ENCODE measurements around the gene PMM2.

The PMM2 gene

GRCh38 chr16:8761078-8761477, 36.6 kb upstream of the PMM2 start:
- H3K27ac ChIP-seq (ENCODE audit: low read depth, low read length), result no peak overlapping the region
- no peak overlapping the region for H4K91ac ChIP-seq (ENCODE audit: low read depth, low read length)
- no peak overlapping the region for H3K4me3 ChIP-seq (ENCODE audit: low read depth, low read length)
- no peak overlapping the region for H2AFZ ChIP-seq (ENCODE audit: insufficient read depth, low read length, poor library complexity)
- no peak overlapping the region for H3K18ac ChIP-seq (ENCODE audit: low read length)
- H3K36me3 ChIP-seq (ENCODE audit: control insufficient read depth in 1 of 2, insufficient read depth in 2 of 2, low read length in 2 of 2), result no peaks in the 10 kb centered on the region
- no peak for DNase-seq
- H3K79me2 ChIP-seq (ENCODE audit: control insufficient read depth, insufficient read depth, low read length, poor library complexity), result no peaks in the 10 kb centered on the region
- no peaks in the 10 kb centered on the region for H3K27me3 ChIP-seq (ENCODE audit: insufficient read depth, low read length)
- no peak overlapping the region for H3K4me2 ChIP-seq (ENCODE audit: low read length)
- no peak overlapping the region for H3K4ac ChIP-seq (ENCODE audit: low read depth, low read length)
- no peak overlapping the region for H4K8ac ChIP-seq (ENCODE audit: low read depth, low read length)
- H4K12ac ChIP-seq (ENCODE audit: low read depth, low read length), result no peak overlapping the region
- no peak overlapping the region for H2BK5ac ChIP-seq (ENCODE audit: low read depth, low read length, poor library complexity)
- peaks cover 4% of the 10 kb centered on the region for H3K9me3 ChIP-seq (ENCODE audit: insufficient read depth, low read depth, low read length)
- no peaks in the 10 kb centered on the region for H3K4me1 ChIP-seq (ENCODE audit: control insufficient read depth in 1 of 2, insufficient read depth in 2 of 2, low read length in 2 of 2)
- no CpG with 5 or more reads among the region's 6 CpGs for WGBS (ENCODE audit: extremely low coverage, insufficient coverage, insufficient read length)
- no peak overlapping the region for H3K9ac ChIP-seq (ENCODE audit: low read length)
- no peak overlapping the region for H2BK120ac ChIP-seq (ENCODE audit: insufficient read depth, low read length, poor library complexity)
- H3K79me1 ChIP-seq (ENCODE audit: low read length), result no peaks in the 10 kb centered on the region
- no peak overlapping the region for H3K23ac ChIP-seq (ENCODE audit: low read length)
- H2BK12ac ChIP-seq (ENCODE audit: low read length), result no peak overlapping the region
- no peak overlapping the region for H3K14ac ChIP-seq (ENCODE audit: low read length)
- H2AK5ac ChIP-seq (ENCODE audit: low read length), result no peak overlapping the region

GRCh38 chr16:8762254-8762653, 35.4 kb upstream of the PMM2 start:
- H4K12ac ChIP-seq (ENCODE audit: low read depth, low read length), result no peak overlapping the region
- WGBS (ENCODE audit: extremely low coverage, insufficient coverage, insufficient read length), result no CpG with 5 or more reads among the region's 4 CpGs

GRCh38 chr16:8763083-8763482, 34.6 kb upstream of the PMM2 start:
- no peak overlapping the region for H3K27ac ChIP-seq (ENCODE audit: low read depth, low read length)
- no peak overlapping the region for H4K8ac ChIP-seq (ENCODE audit: low read depth, low read length)
- H3K4me3 ChIP-seq (ENCODE audit: low read depth, low read length), result no peak overlapping the region
- H4K12ac ChIP-seq (ENCODE audit: low read depth, low read length), result no peak overlapping the region
- H3K23ac ChIP-seq (ENCODE audit: low read length), result no peak overlapping the region
- DNase-seq, result no peak
- no peaks in the 10 kb centered on the region for H3K4me1 ChIP-seq (ENCODE audit: control insufficient read depth in 1 of 2, insufficient read depth in 2 of 2, low read length in 2 of 2)
- no peak overlapping the region for H3K14ac ChIP-seq (ENCODE audit: low read length)
- H3K36me3 ChIP-seq (ENCODE audit: control insufficient read depth in 1 of 2, insufficient read depth in 2 of 2, low read length in 2 of 2), result no peaks in the 10 kb centered on the region
- H3K4ac ChIP-seq (ENCODE audit: low read depth, low read length), result no peak overlapping the region
- H3K18ac ChIP-seq (ENCODE audit: low read length), result no peak overlapping the region
- no peak overlapping the region for H4K91ac ChIP-seq (ENCODE audit: low read depth, low read length)
- H3K27me3 ChIP-seq (ENCODE audit: insufficient read depth, low read length), result no peaks in the 10 kb centered on the region
- H2BK120ac ChIP-seq (ENCODE audit: insufficient read depth, low read length, poor library complexity), result no peak overlapping the region
- no peak overlapping the region for H3K9ac ChIP-seq (ENCODE audit: low read length)
- no CpG with 5 or more reads among the region's 3 CpGs for WGBS (ENCODE audit: extremely low coverage, insufficient coverage, insufficient read length)
- no peak overlapping the region for H2AFZ ChIP-seq (ENCODE audit: insufficient read depth, low read length, poor library complexity)
- H3K9me3 ChIP-seq (ENCODE audit: insufficient read depth, low read depth, low read length), result peaks cover 4% of the 10 kb centered on the region
- H2BK12ac ChIP-seq (ENCODE audit: low read length), result no peak overlapping the region
- no peaks in the 10 kb centered on the region for H3K79me1 ChIP-seq (ENCODE audit: low read length)
- no peak overlapping the region for H2AK5ac ChIP-seq (ENCODE audit: low read length)
- H3K4me2 ChIP-seq (ENCODE audit: low read length), result no peak overlapping the region
- H3K79me2 ChIP-seq (ENCODE audit: control insufficient read depth, insufficient read depth, low read length, poor library complexity), result no peaks in the 10 kb centered on the region
- no peak overlapping the region for H2BK5ac ChIP-seq (ENCODE audit: low read depth, low read length, poor library complexity)

More at GRCh38 chr16:8762254-8762653, 35.4 kb upstream of the PMM2 start:
- H3K18ac ChIP-seq (ENCODE audit: low read length), result no peak overlapping the region
- H3K79me2 ChIP-seq (ENCODE audit: control insufficient read depth, insufficient read depth, low read length, poor library complexity), result no peaks in the 10 kb centered on the region
- no peak overlapping the region for H3K23ac ChIP-seq (ENCODE audit: low read length)
- H3K9ac ChIP-seq (ENCODE audit: low read length), result no peak overlapping the region
- no peaks in the 10 kb centered on the region for H3K27me3 ChIP-seq (ENCODE audit: insufficient read depth, low read length)
- no peak overlapping the region for H3K14ac ChIP-seq (ENCODE audit: low read length)
- H2AK5ac ChIP-seq (ENCODE audit: low read length), result no peak overlapping the region
- H3K4me3 ChIP-seq (ENCODE audit: low read depth, low read length), result no peak overlapping the region
- no peak overlapping the region for H4K91ac ChIP-seq (ENCODE audit: low read depth, low read length)
- no peak overlapping the region for H3K4me2 ChIP-seq (ENCODE audit: low read length)
- DNase-seq, result no peak
- no peak overlapping the region for H2AFZ ChIP-seq (ENCODE audit: insufficient read depth, low read length, poor library complexity)
- H3K79me1 ChIP-seq (ENCODE audit: low read length), result no peaks in the 10 kb centered on the region
- no peak overlapping the region for H3K27ac ChIP-seq (ENCODE audit: low read depth, low read length)
- H3K9me3 ChIP-seq (ENCODE audit: insufficient read depth, low read depth, low read length), result peaks cover 4% of the 10 kb centered on the region
- no peak overlapping the region for H3K4ac ChIP-seq (ENCODE audit: low read depth, low read length)
- no peak overlapping the region for H2BK120ac ChIP-seq (ENCODE audit: insufficient read depth, low read length, poor library complexity)
- H4K8ac ChIP-seq (ENCODE audit: low read depth, low read length), result no peak overlapping the region
- H2BK12ac ChIP-seq (ENCODE audit: low read length), result no peak overlapping the region
- H3K4me1 ChIP-seq (ENCODE audit: control insufficient read depth in 1 of 2, insufficient read depth in 2 of 2, low read length in 2 of 2), result no peaks in the 10 kb centered on the region
- H2BK5ac ChIP-seq (ENCODE audit: low read depth, low read length, poor library complexity), result no peak overlapping the region
- H3K36me3 ChIP-seq (ENCODE audit: control insufficient read depth in 1 of 2, insufficient read depth in 2 of 2, low read length in 2 of 2), result no peaks in the 10 kb centered on the region

- Histone ChIP-seq H4K91ac (ENCODE audit: low read depth, low read length) (no peak overlapping the region), H3K79me1 (ENCODE audit: low read length) (no peaks in the 10 kb centered on the region), H2AFZ (ENCODE audit: insufficient read depth, low read length, poor library complexity) (no peak overlapping the region), H3K4ac (ENCODE audit: low read depth, low read length) (no peak overlapping the region), H3K27me3 (ENCODE audit: insufficient read depth, low read length) (no peaks in the 10 kb centered on the region), H2AK5ac (ENCODE audit: low read length) (no peak overlapping the region), H3K9ac (ENCODE audit: low read length) (no peak overlapping the region), H3K36me3 (ENCODE audit: control insufficient read depth in 1 of 2, insufficient read depth in 2 of 2, low read length in 2 of 2) (no peaks in the 10 kb centered on the region), H3K79me2 (ENCODE audit: control insufficient read depth, insufficient read depth, low read length, poor library complexity) (no peaks in the 10 kb centered on the region), H3K18ac (ENCODE audit: low read length) (no peak overlapping the region), H4K8ac (ENCODE audit: low read depth, low read length) (no peak overlapping the region), H3K23ac (ENCODE audit: low read length) (no peak overlapping the region), H3K4me3 (ENCODE audit: low read depth, low read length) (no peak overlapping the region), H2BK120ac (ENCODE audit: insufficient read depth, low read length, poor library complexity) (no peak overlapping the region), H3K4me2 (ENCODE audit: low read length) (no peak overlapping the region), H3K9me3 (ENCODE audit: insufficient read depth, low read depth, low read length) (peaks cover 4% of the 10 kb centered on the region), H2BK12ac (ENCODE audit: low read length) (no peak overlapping the region), H3K27ac (ENCODE audit: low read depth, low read length) (no peak overlapping the region), H2BK5ac (ENCODE audit: low read depth, low read length, poor library complexity) (no peak overlapping the region), H4K12ac (ENCODE audit: low read depth, low read length) (no peak overlapping the region), H3K14ac (ENCODE audit: low read length) (no peak overlapping the region), H3K4me1 (ENCODE audit: control insufficient read depth in 1 of 2, insufficient read depth in 2 of 2, low read length in 2 of 2) (no peaks in the 10 kb centered on the region)
- no CpG with 5 or more reads among the region's 10 CpGs for WGBS (ENCODE audit: extremely low coverage, insufficient coverage, insufficient read length)
- no peak for DNase-seq
These were observed 33.7 kb upstream of the PMM2 start for GRCh38 chr16:8763899-8764298.
